Transverse colon (tissue), 4 donors: ENCODE results near the gene DNAJC1. TPM values are rescaled to one million over a fixed set of nuclear protein-coding genes. Genes with fewer than 3 reads are reported as not detected.

ENCODE experiments used
- DNase-seq: peaks from one replicate; pipeline ENCODE4 v3.0.0-alpha.2; 2019
- H3K27ac ChIP-seq, 4 donors: fragments of 200-600 bp; sonication (generic); 2 replicates each; pipeline ENCODE4 v1.5.1; 2016 to 2018; ENCODE audit warnings: inconsistent platforms in 4 of 4
- H3K27me3 ChIP-seq: fragments of 200-600 bp; sonication (generic); 2 replicates; pipeline ENCODE4 v1.5.1; 2017; ENCODE audit warnings: inconsistent platforms
- H3K36me3 ChIP-seq, 4 donors: fragments of 200-600 bp; sonication (generic); 2 replicates each; pipeline ENCODE4 v1.5.1; 2017 to 2019; ENCODE audit warnings: inconsistent platforms in 4 of 4
- H3K4me1 ChIP-seq, 4 donors: fragments of 200-600 bp; sonication (generic); 2 replicates each; pipeline ENCODE4 v1.5.1; 2017 to 2020; ENCODE audit warnings: inconsistent platforms in 4 of 4
- H3K4me3 ChIP-seq, 4 donors: fragments of 200-600 bp; sonication (generic); 1 replicate in 1 of 4; 2 replicates in 3 of 4; pipeline versions ENCODE4 v1.5.1 to v1.6.1; 2017 to 2019; ENCODE audit warnings: inconsistent platforms in 4 of 4
- H3K9me3 ChIP-seq, 2 donors: fragments of 200-600 bp; sonication (generic); 2 replicates each; pipeline ENCODE4 v1.5.1; 2017 to 2019; ENCODE audit warnings: inconsistent platforms in 2 of 2
- CTCF ChIP-seq, 5 experiments: fragments of 200-600 bp in 3 of 5; fragments of 450-650 bp in 2 of 5; sonication (generic) in 3 of 5; IDR thresholded peaks; 1 replicate in 2 of 5; 2 replicates in 3 of 5; pipeline ENCODE4 v1.5.1; 2016 to 2017; ENCODE audit warnings: antibody characterized with exemption in 5 of 5, inconsistent platforms in 3 of 5, mild to moderate bottlenecking in 2 of 5, moderate library complexity in 1 of 5
- EP300 ChIP-seq: sonication (generic); formaldehyde crosslinking; IDR thresholded peaks from one replicate; pipeline ENCODE4 v1.6.1; 2017; ENCODE audit warnings: antibody characterized with exemption, low read depth
- POLR2A ChIP-seq: fragments of 450-650 bp; IDR thresholded peaks from one replicate; pipeline ENCODE4 v1.6.1; 2016; ENCODE audit warnings: antibody characterized with exemption, mild to moderate bottlenecking, moderate library complexity
- POLR2AphosphoS5 ChIP-seq, 3 donors: sonication (generic); formaldehyde crosslinking; IDR thresholded peaks; one replicate each; pipeline ENCODE4 v1.6.1; 2016; ENCODE audit warnings: antibody characterized with exemption in 3 of 3
- WGBS, 2 donors: methylation state at CpG; one replicate each; pipeline ENCODE4 v1.1.5; 2018; ENCODE audit warnings: low coverage in 1 of 2; 5-methylcytosine and 5-hydroxymethylcytosine counted together
- in situ Hi-C, 4 donors: fragments of 200-750 bp; cut with MboI; loops; one replicate each; pipeline versions ENCODE4 v1.15.0 to v1.15.1; 2017; ENCODE audit warnings: low sequenced_read_pairs in 3 of 4, low pct_ligation_motif_present in 1 of 4, low pct_unique_long_range_greater_than_20kb in 1 of 4
- intact Hi-C: fragments of 100-400 bp; cut with DNase I; formaldehyde crosslinking; loops from one replicate; pipeline ENCODE4 v1.15.1; 2023; ENCODE audit warnings: low total_unique reads
- total RNA-seq, 4 donors: library from RNA; depleted of rRNA; stranded (reverse); fragments of >200 nt; gene quantifications; one replicate each; pipeline ENCODE4 v1.1.0, GENCODE V29; 2016

Gene DNAJC1
- total RNA-seq, 4 donors from 2014 or later, result 18.5 to 71.7 (median 48.4) TPM

GRCh38 chr10:22029445-22030236 is 26.1 kb upstream of the DNAJC1 start:
- in situ Hi-C loops, result no loop called here
- no peaks in the 10 kb centered on the region for H3K9me3 ChIP-seq
- no peak for TF ChIP-seq CTCF (IDR thresholded peaks at IDR 0.05)
- DNase-seq, result no peak
- intact Hi-C loops, result no loop called here
- H3K27me3 ChIP-seq, result no peaks in the 10 kb centered on the region
- no peak overlapping the region for H3K4me3 ChIP-seq
- no peaks in the 10 kb centered on the region for H3K36me3 ChIP-seq
- H3K4me1 ChIP-seq, result no peaks in the 10 kb centered on the region
- 56 to 63% methylated on average over 12 of the region's 12 CpGs for WGBS, 2 donors
- no peak overlapping the region for H3K27ac ChIP-seq

- Histone ChIP-seq H3K4me1 (peaks cover 0 to 3% (median 0%) of the 10 kb centered on the region in 4 donors), H3K27ac (no peak overlapping the region), H3K27me3 (no peaks in the 10 kb centered on the region), H3K36me3 (no peaks in the 10 kb centered on the region), H3K9me3 (no peaks in the 10 kb centered on the region), H3K4me3 (no peak overlapping the region)
- no peak for TF ChIP-seq POLR2A
- TF ChIP-seq POLR2AphosphoS5 (IDR thresholded peaks at IDR 0.05), result no peak
- no peak for TF ChIP-seq EP300
- TF ChIP-seq CTCF (IDR thresholded peaks at IDR 0.05), result no peak
- in situ Hi-C loops (no loop called here), intact Hi-C loops (no loop called here)
- 88 to 100% methylated on average over 1 to 7 of the region's 7 CpGs for WGBS, 2 donors
- no peak for DNase-seq
These were observed 24.1 kb upstream of the DNAJC1 start for GRCh38 chr10:22027364-22028238.

GRCh38 chr10:22026287-22026686 is 22.8 kb upstream of the DNAJC1 start:
- WGBS, 2 donors, result 62 to 71% methylated on average over 1 of the region's 1 CpG
- Histone ChIP-seq H3K9me3 (no peaks in the 10 kb centered on the region), H3K36me3 (no peaks in the 10 kb centered on the region), H3K27ac (no peak overlapping the region), H3K4me1 (peaks cover 0 to 13% (median 0%) of the 10 kb centered on the region in 4 donors), H3K4me3 (no peak overlapping the region), H3K27me3 (no peaks in the 10 kb centered on the region)
- in situ Hi-C loops (no loop called here), intact Hi-C loops (no loop called here)
- DNase-seq, result no peak
- TF ChIP-seq POLR2AphosphoS5 (IDR thresholded peaks at IDR 0.05) (no peak), EP300 (no peak), POLR2A (no peak), CTCF (IDR thresholded peaks at IDR 0.05) (no peak)

- intact Hi-C loops (no loop called here), in situ Hi-C loops (loop anchor here in 3 of 4 donors (25.0 kb wide), 4 partner anchors 289 to 689 kb away; partner anchors contain the start of genes BMI1 (in 1 of the 3), COMMD3 (in 1 of the 3) and PIP4K2A (in 1 of the 3))
- no peak for DNase-seq
- no peaks in the 10 kb centered on the region for H3K27me3 ChIP-seq
- H3K9me3 ChIP-seq, result no peaks in the 10 kb centered on the region
- H3K4me3 ChIP-seq, result no peak overlapping the region
- WGBS, 2 donors, result 48 to 83% methylated on average over 2 to 3 of the region's 3 CpGs
- no peaks in the 10 kb centered on the region for H3K36me3 ChIP-seq
- H3K27ac ChIP-seq, result no peak overlapping the region
- TF ChIP-seq EP300, result no peak
- TF ChIP-seq POLR2AphosphoS5 (IDR thresholded peaks at IDR 0.05), result no peak
- TF ChIP-seq POLR2A, result no peak
- no peak for TF ChIP-seq CTCF (IDR thresholded peaks at IDR 0.05)
- peaks cover 0 to 13% (median 0%) of the 10 kb centered on the region in 4 donors for H3K4me1 ChIP-seq
These were observed 20.0 kb upstream of the DNAJC1 start for GRCh38 chr10:22023508-22023907.
